ENCODE measurements around the gene RHBDD1.

DNA sequence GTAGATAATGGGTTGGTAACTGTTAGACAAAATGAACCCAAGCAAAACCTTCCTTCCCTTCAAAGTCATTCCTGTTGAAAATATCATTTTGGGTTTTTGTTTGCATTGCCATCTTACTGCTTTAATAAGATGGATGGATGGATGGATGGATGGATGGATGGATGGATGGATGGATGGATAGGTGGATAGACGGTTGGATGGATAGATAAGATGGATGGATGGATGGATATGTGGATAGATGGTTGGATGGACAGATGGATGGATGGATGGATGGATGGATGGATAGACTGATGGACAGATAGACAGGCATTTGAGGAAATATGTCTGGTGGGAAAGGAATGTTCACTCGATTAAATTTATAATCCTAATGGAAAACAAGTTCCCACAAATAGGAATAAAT lies 194.9 kb downstream of the RHBDD1 start:
- TF ChIP-seq, protein P1, sequence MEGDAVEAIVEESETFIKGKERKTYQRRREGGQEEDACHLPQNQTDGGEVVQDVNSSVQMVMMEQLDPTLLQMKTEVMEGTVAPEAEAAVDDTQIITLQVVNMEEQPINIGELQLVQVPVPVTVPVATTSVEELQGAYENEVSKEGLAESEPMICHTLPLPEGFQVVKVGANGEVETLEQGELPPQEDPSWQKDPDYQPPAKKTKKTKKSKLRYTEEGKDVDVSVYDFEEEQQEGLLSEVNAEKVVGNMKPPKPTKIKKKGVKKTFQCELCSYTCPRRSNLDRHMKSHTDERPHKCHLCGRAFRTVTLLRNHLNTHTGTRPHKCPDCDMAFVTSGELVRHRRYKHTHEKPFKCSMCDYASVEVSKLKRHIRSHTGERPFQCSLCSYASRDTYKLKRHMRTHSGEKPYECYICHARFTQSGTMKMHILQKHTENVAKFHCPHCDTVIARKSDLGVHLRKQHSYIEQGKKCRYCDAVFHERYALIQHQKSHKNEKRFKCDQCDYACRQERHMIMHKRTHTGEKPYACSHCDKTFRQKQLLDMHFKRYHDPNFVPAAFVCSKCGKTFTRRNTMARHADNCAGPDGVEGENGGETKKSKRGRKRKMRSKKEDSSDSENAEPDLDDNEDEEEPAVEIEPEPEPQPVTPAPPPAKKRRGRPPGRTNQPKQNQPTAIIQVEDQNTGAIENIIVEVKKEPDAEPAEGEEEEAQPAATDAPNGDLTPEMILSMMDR (IDR thresholded peaks at IDR 0.05; ENCODE audit: low read depth, low read length, missing input control), result no peak
- TF ChIP-seq TAF1 (conservative IDR thresholded peaks at IDR 0.05), result no peak
- TF ChIP-seq, protein P2, sequence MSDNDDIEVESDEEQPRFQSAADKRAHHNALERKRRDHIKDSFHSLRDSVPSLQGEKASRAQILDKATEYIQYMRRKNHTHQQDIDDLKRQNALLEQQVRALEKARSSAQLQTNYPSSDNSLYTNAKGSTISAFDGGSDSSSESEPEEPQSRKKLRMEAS (IDR thresholded peaks at IDR 0.05), result no peak
- TF ChIP-seq, protein P3, sequence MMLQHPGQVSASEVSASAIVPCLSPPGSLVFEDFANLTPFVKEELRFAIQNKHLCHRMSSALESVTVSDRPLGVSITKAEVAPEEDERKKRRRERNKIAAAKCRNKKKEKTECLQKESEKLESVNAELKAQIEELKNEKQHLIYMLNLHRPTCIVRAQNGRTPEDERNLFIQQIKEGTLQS (IDR thresholded peaks at IDR 0.05), result no peak
- TF ChIP-seq YY1 (IDR thresholded peaks at IDR 0.05), result no peak
- TF ChIP-seq RAD21 (IDR thresholded peaks at IDR 0.05), result no peak
- no peak for TF ChIP-seq GABPA (IDR thresholded peaks at IDR 0.05 in 1 of 2, conservative IDR thresholded peaks at IDR 0.05 in 1 of 2)

All from liver (tissue), 3 donors.